Right atrium auricular region (tissue), 2 donors: ENCODE measurements around the gene ZSCAN9. TPM values are rescaled to one million over a fixed set of nuclear protein-coding genes. Genes with fewer than 3 reads are reported as not detected.

Source experiments
- DNase-seq: peaks from one replicate; pipeline ENCODE4 v3.0.0-alpha.2; 2019; ENCODE audit warnings: low spot score
- H3K27ac ChIP-seq, 2 donors: fragments of 200-600 bp; sonication (generic); 1 replicate in 1 of 2; 2 replicates in 1 of 2; pipeline ENCODE4 v1.5.1; 2016 to 2019
- H3K27me3 ChIP-seq, 2 donors: fragments of 200-600 bp; sonication (generic); one replicate each; pipeline versions ENCODE4 v1.5.1 to v1.6.0; 2017 to 2019
- H3K36me3 ChIP-seq: fragments of 200-600 bp; sonication (generic); one replicate; pipeline ENCODE4 v1.5.1; 2016
- H3K4me1 ChIP-seq, 2 donors: fragments of 200-600 bp; sonication (generic); one replicate each; pipeline versions ENCODE4 v1.5.1 to v1.6.0; 2017 to 2019
- H3K4me3 ChIP-seq, 2 donors: fragments of 200-600 bp; sonication (generic); 1 replicate in 1 of 2; 2 replicates in 1 of 2; pipeline ENCODE4 v1.5.1; 2017 to 2019; ENCODE audit warnings: mild to moderate bottlenecking in 1 of 2, moderate library complexity in 1 of 2
- H3K9me3 ChIP-seq, 2 donors: fragments of 200-600 bp; sonication (generic); one replicate each; pipeline ENCODE4 v1.5.1; 2019
- CTCF ChIP-seq, 2 donors: fragments of 200-600 bp; sonication (generic); IDR thresholded peaks; one replicate each; pipeline ENCODE4 v1.5.1; 2019; ENCODE audit warnings: antibody characterized with exemption in 2 of 2
- total RNA-seq, 2 donors: library from RNA; depleted of rRNA; stranded (reverse); fragments of >200 nt; gene quantifications; one replicate each; pipeline ENCODE4 v1.1.0, GENCODE V29; 2016

ZSCAN9 gene
- total RNA-seq, 2 donors from 2014 or later: 5.8 to 10.1 TPM

- H3K4me1 ChIP-seq: peaks cover 0 to 24% of the 10 kb centered on the region in 2 donors
- no peak for DNase-seq
- TF ChIP-seq CTCF (IDR thresholded peaks at IDR 0.05): no peak
- peaks cover 37 to 60% of the 10 kb centered on the region in 2 donors for H3K27me3 ChIP-seq
- peak overlapping the region in 1 of 2 donors; percentile 20 for H3K4me3 ChIP-seq
- H3K27ac ChIP-seq: no peak overlapping the region
- H3K36me3 ChIP-seq: no peaks in the 10 kb centered on the region
- peaks cover 0 to 23% of the 10 kb centered on the region in 2 donors for H3K9me3 ChIP-seq
Measured at GRCh38 chr6:28208111-28208659, 16.9 kb upstream of the ZSCAN9 start.

- no peak for TF ChIP-seq CTCF (IDR thresholded peaks at IDR 0.05)
- no peak for DNase-seq
- H3K36me3 ChIP-seq: no peaks in the 10 kb centered on the region
- no peak overlapping the region for H3K27ac ChIP-seq
- H3K9me3 ChIP-seq: peaks cover 0 to 7% of the 10 kb centered on the region in 2 donors
- peaks cover 0 to 24% of the 10 kb centered on the region in 2 donors for H3K4me1 ChIP-seq
- no peak overlapping the region for H3K4me3 ChIP-seq
- peaks cover 41 to 62% of the 10 kb centered on the region in 2 donors for H3K27me3 ChIP-seq
Measured at GRCh38 chr6:28209753-28210535, 15.1 kb upstream of the ZSCAN9 start.

- Histone ChIP-seq H3K27ac (no peak overlapping the region), H3K4me3 (peak overlapping the region in 1 of 2 donors; percentile 7), H3K36me3 (no peaks in the 10 kb centered on the region), H3K9me3 (peaks cover 0 to under 1% of the 10 kb centered on the region in 2 donors), H3K27me3 (peaks cover 37 to 60% of the 10 kb centered on the region in 2 donors), H3K4me1 (peaks cover 0 to 24% of the 10 kb centered on the region in 2 donors)
- no peak for DNase-seq
- no peak for TF ChIP-seq CTCF (IDR thresholded peaks at IDR 0.05)
Measured at GRCh38 chr6:28211840-28212509, 13.1 kb upstream of the ZSCAN9 start.

GRCh38 chr6:28212510-28213212 is 12.4 kb upstream of the ZSCAN9 start:
- DNase-seq: no peak
- H3K36me3 ChIP-seq: no peaks in the 10 kb centered on the region
- H3K27ac ChIP-seq: no peak overlapping the region
- TF ChIP-seq CTCF (IDR thresholded peaks at IDR 0.05): no peak
- peak overlapping the region in 1 of 2 donors; percentile 7 for H3K4me3 ChIP-seq
- peaks cover 0 to 18% of the 10 kb centered on the region in 2 donors for H3K4me1 ChIP-seq
- H3K27me3 ChIP-seq: peaks cover 37 to 53% of the 10 kb centered on the region in 2 donors
- no peaks in the 10 kb centered on the region for H3K9me3 ChIP-seq

- H3K4me1 ChIP-seq: peaks cover 0 to 18% of the 10 kb centered on the region in 2 donors
- TF ChIP-seq CTCF (IDR thresholded peaks at IDR 0.05): no peak
- DNase-seq: no peak
- H3K4me3 ChIP-seq: no peak overlapping the region
- H3K27me3 ChIP-seq: peaks cover 33 to 48% of the 10 kb centered on the region in 2 donors
- H3K9me3 ChIP-seq: no peaks in the 10 kb centered on the region
- H3K36me3 ChIP-seq: no peaks in the 10 kb centered on the region
- H3K27ac ChIP-seq: no peak overlapping the region
Measured at GRCh38 chr6:28213213-28213523, 11.9 kb upstream of the ZSCAN9 start.
